Suprapubic skin (tissue), 4 donors: Measurements from ENCODE around the gene LAMB4.

Experiments
- CTCF ChIP-seq, 2 donors: fragments of 200-600 bp in 1 of 2; fragments of 450-650 bp in 1 of 2; sonication (generic) in 1 of 2; IDR thresholded peaks; one replicate each; pipeline ENCODE4 v1.5.1; 2016 to 2019; ENCODE audit warnings: antibody characterized with exemption in 2 of 2, mild to moderate bottlenecking in 1 of 2, moderate library complexity in 1 of 2
- EP300 ChIP-seq: sonication (generic); formaldehyde crosslinking; IDR thresholded peaks from one replicate; pipeline ENCODE4 v1.6.1; 2017; ENCODE audit warnings: antibody characterized with exemption
- POLR2A ChIP-seq, 2 donors: fragments of 450-650 bp; IDR thresholded peaks; one replicate each; pipeline ENCODE4 v1.6.1; 2017; ENCODE audit warnings: antibody characterized with exemption in 2 of 2, mild to moderate bottlenecking in 2 of 2, moderate library complexity in 2 of 2
- POLR2AphosphoS5 ChIP-seq, 3 donors: sonication (generic); formaldehyde crosslinking; IDR thresholded peaks; one replicate each; pipeline ENCODE4 v1.6.1; 2017; ENCODE audit warnings: antibody characterized with exemption in 3 of 3

- TF ChIP-seq CTCF (IDR thresholded peaks at IDR 0.05) (no peak), POLR2A (IDR thresholded peaks at IDR 0.05) (no peak), POLR2AphosphoS5 (IDR thresholded peaks at IDR 0.05) (no peak), EP300 (no peak)
These were observed 126.6 kb downstream of the LAMB4 start for GRCh38 chr7:108003599-108003935.
